HepG2 (cell line): ENCODE measurements around the gene DDAH2. TPM values are rescaled to one million over a fixed set of nuclear protein-coding genes. Genes with fewer than 3 reads are reported as not detected.

ENCODE experiments used
- CCAR2 ChIP-seq: fragments of 200-400 bp; formaldehyde crosslinking; optimal IDR thresholded peaks from 2 replicates; pipeline ENCODE3; 2018; ENCODE audit warnings: low read depth, mild to moderate bottlenecking, low read length, moderate library complexity
- FOXP4 ChIP-seq: sonication (generic); formaldehyde crosslinking; IDR thresholded peaks from 2 replicates; pipeline ENCODE4 v1.4.0; 2020; ENCODE audit warnings: missing genetic modification reagents
- IRF2 ChIP-seq: IDR thresholded peaks from 2 replicates; pipeline ENCODE4 v1.6.1; 2018; ENCODE audit warnings: missing genetic modification reagents, missing compliant biosample characterization
- KLF6 ChIP-seq: IDR thresholded peaks from 2 replicates; pipeline ENCODE4 v1.8.0; 2016; ENCODE audit warnings: missing biosample characterization, missing genetic modification reagents
- MEIS2 ChIP-seq: sonication (generic); formaldehyde crosslinking; IDR thresholded peaks from 2 replicates; pipeline ENCODE4 v1.9.0; 2021; ENCODE audit warnings: mild to moderate bottlenecking, missing genetic modification reagents
- RBFOX2 ChIP-seq: fragments of 200-400 bp; formaldehyde crosslinking; IDR thresholded peaks from 2 replicates; pipeline ENCODE4 v1.6.1; 2017; ENCODE audit warnings: low read depth, mild to moderate bottlenecking, low read length
- ZFY ChIP-seq: sonication (generic); formaldehyde crosslinking; IDR thresholded peaks from 2 replicates; pipeline ENCODE4 v1.4.0; 2020; ENCODE audit warnings: missing genetic modification reagents
- ZNF20 ChIP-seq: sonication (generic); formaldehyde crosslinking; IDR thresholded peaks from 2 replicates; pipeline ENCODE4 v1.4.0; 2020; ENCODE audit warnings: mild to moderate bottlenecking, moderate library complexity, missing genetic modification reagents
- ZNF34 ChIP-seq: sonication (generic); formaldehyde crosslinking; IDR thresholded peaks from 2 replicates; pipeline ENCODE4 v1.4.0; 2020; ENCODE audit warnings: mild to moderate bottlenecking, missing genetic modification reagents, borderline replicate concordance
- ZNF646 ChIP-seq: sonication (generic); formaldehyde crosslinking; IDR thresholded peaks from 2 replicates; pipeline ENCODE4 v1.9.0; 2021; ENCODE audit warnings: mild to moderate bottlenecking, missing genetic modification reagents
- ZNF790 ChIP-seq: sonication (generic); formaldehyde crosslinking; IDR thresholded peaks from 2 replicates; pipeline ENCODE4 v1.8.0; 2022; ENCODE audit warnings: missing genetic modification reagents, mild to moderate bottlenecking, borderline replicate concordance
- polyA plus RNA-seq, 8 experiments: library from polyadenylated mRNA; depleted of rRNA in 3 of 8; stranded (reverse) in 7 of 8; unstranded in 1 of 8; fragments of >200 nt; fragmentation: Illumina TruSeq in 4 of 8; extraction: Trizol in 4 of 8; gene quantifications; 2 replicates each; pipeline versions ENCODE4 v1.2.1 to v1.2.3, GENCODE V29; 2011 to 2016; ENCODE audit warnings: low read depth in 4 of 8, missing spikeins in 1 of 8, mixed read lengths in 1 of 8; ENCODE audit not compliant: insufficient read depth in 1 of 8
- total RNA-seq, 5 experiments: library from RNA; depleted of rRNA; stranded (reverse); fragments of >200 nt; fragmentation: Illumina TruSeq; extraction: Trizol; gene quantifications; 2 replicates each; pipeline ENCODE4 v1.2.3, GENCODE V29; 2016; ENCODE audit warnings: low read depth in 1 of 5
- TF ChIP-seq, protein P1 (sequence below): sonication (generic); formaldehyde crosslinking; IDR thresholded peaks from 2 replicates; pipeline ENCODE4 v1.4.0; 2020; ENCODE audit warnings: mild to moderate bottlenecking, missing genetic modification reagents
- TF ChIP-seq, protein P2 (sequence below): IDR thresholded peaks from 2 replicates; pipeline ENCODE4 v1.6.1; 2016; ENCODE audit warnings: mild to moderate bottlenecking
- TF ChIP-seq, protein P3 (sequence below): sonication (generic); formaldehyde crosslinking; IDR thresholded peaks from 2 replicates; pipeline ENCODE4 v1.4.0; 2020; ENCODE audit warnings: mild to moderate bottlenecking, missing genetic modification reagents

DDAH2 gene
- total and polyA plus RNA-seq, 2 of the 13 experiments (the other 11 are each of a cell fraction or from before 2014, with no cell fraction given), result 16.4 to 21.1 TPM

DNA sequence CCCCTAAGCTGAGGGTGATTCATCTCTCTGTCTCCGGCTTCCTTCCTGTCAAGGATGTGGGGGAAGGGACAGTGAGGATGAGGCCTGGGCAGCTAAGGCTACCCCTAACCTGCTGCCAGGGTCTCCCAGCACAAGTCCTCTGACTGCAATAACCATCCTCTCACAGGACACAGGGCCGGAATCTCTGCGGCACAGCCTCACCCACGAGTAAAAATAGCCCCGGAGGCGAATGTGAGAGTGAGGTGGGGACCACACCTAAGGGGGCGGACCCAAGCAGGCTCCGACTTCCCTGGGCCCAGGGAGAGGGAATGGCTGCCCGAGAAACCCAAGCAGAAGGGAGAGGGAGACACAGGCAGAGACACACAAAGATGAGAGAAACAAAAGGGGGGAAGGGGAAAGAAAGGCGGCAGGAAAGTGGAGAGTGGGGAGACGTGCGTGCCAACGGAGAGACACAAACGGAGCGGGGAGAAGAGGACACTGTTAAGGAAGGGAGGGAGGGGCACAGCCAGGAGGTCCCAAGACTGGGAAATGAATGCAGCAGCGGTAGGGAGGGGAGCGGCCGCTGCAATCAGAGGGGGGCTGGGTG, 5.8 kb upstream of the DDAH2 start (continued):
- TF ChIP-seq ZNF20 (CRISPR knock-in tag) (no peak), MEIS2 (CRISPR knock-in tag) (0 out of 2 replicates have a peak, but pooled peaks have one; percentile 45), FOXP4 (CRISPR knock-in tag) (0 out of 2 replicates have a peak, but pooled peaks have one; percentile 7), KLF6 (CRISPR knock-in tag) (no peak; the same call in 1 of the 2 replicates), ZNF34 (CRISPR knock-in tag) (no peak), ZNF646 (CRISPR knock-in tag) (peak; percentile 56; the same call in 1 of the 2 replicates), CCAR2 (peak; percentile 31), ZNF790 (CRISPR knock-in tag) (no peak), ZFY (CRISPR knock-in tag) (peak; percentile 60), IRF2 (peak; percentile 17; the same call in 1 of the 2 replicates), RBFOX2 (peak; percentile 46; the same call in 1 of the 2 replicates)
- TF ChIP-seq, protein P1, sequence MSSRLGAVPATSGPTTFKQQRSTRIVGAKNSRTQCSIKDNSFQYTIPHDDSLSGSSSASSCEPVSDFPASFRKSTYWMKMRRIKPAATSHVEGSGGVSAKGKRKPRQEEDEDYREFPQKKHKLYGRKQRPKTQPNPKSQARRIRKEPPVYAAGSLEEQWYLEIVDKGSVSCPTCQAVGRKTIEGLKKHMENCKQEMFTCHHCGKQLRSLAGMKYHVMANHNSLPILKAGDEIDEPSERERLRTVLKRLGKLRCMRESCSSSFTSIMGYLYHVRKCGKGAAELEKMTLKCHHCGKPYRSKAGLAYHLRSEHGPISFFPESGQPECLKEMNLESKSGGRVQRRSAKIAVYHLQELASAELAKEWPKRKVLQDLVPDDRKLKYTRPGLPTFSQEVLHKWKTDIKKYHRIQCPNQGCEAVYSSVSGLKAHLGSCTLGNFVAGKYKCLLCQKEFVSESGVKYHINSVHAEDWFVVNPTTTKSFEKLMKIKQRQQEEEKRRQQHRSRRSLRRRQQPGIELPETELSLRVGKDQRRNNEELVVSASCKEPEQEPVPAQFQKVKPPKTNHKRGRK, result peak; percentile 10; the same call in 1 of the 2 replicates
- TF ChIP-seq, protein P2, sequence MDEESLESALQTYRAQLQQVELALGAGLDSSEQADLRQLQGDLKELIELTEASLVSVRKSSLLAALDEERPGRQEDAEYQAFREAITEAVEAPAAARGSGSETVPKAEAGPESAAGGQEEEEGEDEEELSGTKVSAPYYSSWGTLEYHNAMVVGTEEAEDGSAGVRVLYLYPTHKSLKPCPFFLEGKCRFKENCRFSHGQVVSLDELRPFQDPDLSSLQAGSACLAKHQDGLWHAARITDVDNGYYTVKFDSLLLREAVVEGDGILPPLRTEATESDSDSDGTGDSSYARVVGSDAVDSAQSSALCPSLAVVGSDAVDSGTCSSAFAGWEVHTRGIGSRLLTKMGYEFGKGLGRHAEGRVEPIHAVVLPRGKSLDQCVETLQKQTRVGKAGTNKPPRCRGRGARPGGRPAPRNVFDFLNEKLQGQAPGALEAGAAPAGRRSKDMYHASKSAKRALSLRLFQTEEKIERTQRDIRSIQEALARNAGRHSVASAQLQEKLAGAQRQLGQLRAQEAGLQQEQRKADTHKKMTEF (CRISPR knock-in tag), result 0 out of 2 replicates have a peak, but pooled peaks have one; percentile 40
- TF ChIP-seq, protein P3, sequence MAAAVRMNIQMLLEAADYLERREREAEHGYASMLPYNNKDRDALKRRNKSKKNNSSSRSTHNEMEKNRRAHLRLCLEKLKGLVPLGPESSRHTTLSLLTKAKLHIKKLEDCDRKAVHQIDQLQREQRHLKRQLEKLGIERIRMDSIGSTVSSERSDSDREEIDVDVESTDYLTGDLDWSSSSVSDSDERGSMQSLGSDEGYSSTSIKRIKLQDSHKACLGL (CRISPR knock-in tag), result no peak
